ENCODE results near the gene UBE2D2.
"Not testable (repeated sequence)": the region's sequence is repeated elsewhere in the genome, so short reads cannot be mapped to it uniquely, and the experiment has no call there.

UBE2D2 gene

DNA sequence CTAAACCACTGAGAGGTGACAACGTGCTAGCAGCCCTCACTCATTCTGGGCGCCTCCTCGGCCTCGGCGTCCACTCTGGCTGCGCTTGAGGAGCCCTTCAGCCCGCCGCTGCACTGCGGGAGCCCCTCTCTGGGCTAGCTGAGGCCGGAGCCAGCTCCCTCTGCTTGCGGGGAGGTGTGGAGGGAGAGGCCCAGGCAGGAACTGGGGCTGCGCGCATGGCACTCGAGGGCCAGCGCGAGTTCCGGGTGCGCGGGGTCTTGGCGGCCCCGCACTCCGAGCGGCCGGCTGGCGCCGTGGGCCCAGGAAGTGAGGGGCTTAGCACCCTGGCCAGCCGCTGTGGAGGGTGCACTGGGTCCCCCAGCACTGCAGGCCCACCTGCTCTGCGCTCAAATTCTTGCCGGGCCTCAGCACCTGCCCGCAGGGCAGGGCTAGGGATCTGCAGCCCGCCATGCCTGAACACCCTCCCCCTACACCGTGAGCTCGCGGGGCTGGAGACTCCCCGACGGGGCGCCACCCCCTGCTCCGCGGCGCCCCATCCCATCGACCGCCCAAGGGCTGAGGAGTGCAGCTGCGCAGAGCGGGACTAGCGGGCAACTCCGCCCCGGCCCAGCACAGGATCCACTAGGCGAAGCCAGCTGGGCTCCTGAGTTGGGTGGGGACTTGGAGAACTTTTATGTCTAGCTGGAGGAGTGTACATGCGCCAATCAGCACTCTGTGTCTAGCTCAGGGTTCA is 11.8 kb upstream of the UBE2D2 start:
- no peak for DNase-seq (ENCODE audit: low spot score)

- DNase-seq (ENCODE audit: low spot score), result not testable (repeated sequence)
Measured at GRCh38 chr5:139550051-139550872, 10.9 kb upstream of the UBE2D2 start.

DNA sequence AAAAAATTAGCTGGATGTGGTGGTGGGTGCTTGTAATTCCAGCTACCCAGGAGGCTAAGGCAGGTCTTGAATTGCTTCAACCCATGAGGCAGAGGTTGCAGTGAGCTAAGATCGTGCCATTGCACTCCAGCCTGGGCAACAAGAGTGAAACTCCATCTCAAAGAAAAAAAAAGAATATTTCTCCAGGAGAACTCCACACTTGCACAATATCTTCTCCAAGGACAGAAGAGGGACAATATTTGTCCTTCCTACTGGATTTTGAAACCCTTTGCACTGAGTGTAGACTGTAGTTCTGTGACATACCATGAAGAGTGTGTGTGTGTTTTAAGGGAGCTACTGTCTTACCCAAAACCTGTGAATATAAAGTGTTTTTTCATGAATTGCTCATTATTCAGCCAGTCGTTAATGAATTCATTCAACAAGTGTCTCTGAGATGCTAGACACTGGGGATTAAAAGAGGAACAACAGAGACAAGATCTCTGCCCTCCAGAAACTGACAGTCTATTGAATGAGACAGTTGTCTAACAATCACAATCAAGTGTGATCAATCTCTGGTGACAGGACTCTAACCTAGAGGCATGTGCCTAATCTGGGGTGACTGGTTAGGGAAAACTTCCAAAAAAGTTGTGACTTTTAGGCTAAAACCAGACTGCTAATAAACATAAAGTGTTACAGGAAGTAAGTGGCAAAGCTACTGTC is 9.8 kb upstream of the UBE2D2 start:
- DNase-seq (ENCODE audit: low spot score), result no peak

DNA sequence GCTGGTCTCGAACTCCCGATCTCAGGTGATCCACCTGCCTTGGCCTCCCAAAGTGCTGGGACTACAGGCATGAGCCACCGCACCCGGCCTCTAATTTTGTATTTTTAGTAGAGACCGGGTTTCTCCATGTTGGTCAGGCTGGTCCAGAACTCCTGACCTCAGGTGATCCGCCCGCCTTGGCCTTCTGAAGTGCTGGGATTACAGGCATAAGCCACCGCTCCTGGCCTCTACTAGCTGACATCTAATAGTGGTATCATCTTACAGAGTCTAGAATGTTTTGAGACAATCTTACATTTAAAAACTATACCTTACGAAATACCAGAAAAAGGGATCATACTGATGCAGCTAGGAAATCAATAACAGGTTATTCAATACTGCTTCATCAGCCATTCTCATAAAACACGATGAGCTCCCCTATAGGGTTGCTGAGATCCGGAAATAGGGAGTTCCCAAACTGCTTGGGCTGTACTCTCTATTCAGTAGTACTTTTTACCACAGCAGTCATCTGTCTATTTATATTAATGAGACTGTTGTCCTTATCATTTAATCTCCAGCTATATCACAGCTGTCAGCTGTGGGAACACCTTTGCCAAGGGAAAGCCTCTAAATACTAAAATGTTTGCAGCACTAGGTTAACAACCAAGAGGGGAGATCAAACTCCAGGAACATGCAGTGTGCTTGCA is 8.1 kb upstream of the UBE2D2 start:
- DNase-seq (ENCODE audit: low spot score), result no peak

- no peak for DNase-seq (ENCODE audit: low spot score)
Measured at GRCh38 chr5:139554264-139554663, 6.9 kb upstream of the UBE2D2 start.

- DNase-seq (ENCODE audit: low spot score), result no peak
Measured at GRCh38 chr5:139557811-139558210, 3.3 kb upstream of the UBE2D2 start.

DNA sequence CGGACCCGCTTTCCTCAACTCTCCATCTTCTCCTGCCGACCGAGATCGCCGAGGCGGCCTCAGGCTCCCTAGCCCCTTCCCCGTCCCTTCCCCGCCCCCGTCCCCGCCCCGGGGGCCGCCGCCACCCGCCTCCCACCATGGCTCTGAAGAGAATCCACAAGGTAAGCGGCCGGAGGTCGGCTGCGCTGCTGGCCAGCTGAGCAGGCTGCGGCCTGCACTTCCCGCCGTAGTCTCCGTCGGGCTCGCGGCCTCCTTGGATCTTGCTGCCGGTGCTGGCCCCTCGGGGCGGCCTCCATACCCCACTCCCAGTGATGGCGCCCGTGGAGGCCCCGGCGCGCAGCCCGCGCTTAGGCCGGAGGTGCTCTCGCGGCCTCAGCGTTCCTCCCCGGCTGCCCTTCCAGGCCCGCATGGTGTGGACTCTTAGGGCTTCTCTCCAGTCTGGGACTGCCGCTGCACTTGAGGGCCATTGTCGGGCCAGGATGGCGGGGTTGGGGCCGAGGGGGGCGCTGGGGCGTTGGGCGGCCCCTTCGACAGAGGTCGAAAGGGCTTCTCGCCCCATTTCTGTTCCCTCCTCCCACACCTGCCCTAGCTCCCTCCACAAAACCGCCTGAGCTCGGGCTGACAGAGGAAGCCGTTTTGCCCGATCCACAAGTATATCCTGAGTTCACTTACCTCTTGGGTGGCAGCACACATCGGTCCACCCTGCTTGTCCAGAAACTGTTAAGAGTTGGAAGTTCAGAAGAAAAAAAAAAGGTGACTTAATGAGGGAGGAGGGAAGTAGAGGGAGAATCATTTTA is 714 bp downstream of the UBE2D2 start:
- peak; percentile 49 for DNase-seq (ENCODE audit: low spot score)

DNA sequence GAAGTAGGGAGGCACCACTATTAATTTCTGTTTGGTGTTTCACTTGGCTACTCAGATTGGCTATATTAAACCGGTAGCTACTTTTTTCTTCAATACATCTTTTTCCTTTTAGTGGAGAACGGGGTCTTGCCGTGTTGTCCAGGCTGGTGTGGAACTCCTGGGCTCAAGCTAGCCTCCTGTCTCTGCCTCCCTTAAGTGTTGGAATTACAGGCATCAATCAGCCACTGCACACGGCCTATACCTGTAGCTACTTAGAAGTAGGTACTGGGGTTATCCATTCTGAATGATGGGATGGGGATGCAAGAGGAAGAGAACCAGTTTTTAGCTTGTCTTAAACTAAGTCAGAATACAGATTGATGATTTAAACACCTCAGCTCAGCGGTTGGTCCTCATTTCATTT is 1.7 kb downstream of the UBE2D2 start:
- peak; percentile 59 for DNase-seq (ENCODE audit: low spot score)

DNA sequence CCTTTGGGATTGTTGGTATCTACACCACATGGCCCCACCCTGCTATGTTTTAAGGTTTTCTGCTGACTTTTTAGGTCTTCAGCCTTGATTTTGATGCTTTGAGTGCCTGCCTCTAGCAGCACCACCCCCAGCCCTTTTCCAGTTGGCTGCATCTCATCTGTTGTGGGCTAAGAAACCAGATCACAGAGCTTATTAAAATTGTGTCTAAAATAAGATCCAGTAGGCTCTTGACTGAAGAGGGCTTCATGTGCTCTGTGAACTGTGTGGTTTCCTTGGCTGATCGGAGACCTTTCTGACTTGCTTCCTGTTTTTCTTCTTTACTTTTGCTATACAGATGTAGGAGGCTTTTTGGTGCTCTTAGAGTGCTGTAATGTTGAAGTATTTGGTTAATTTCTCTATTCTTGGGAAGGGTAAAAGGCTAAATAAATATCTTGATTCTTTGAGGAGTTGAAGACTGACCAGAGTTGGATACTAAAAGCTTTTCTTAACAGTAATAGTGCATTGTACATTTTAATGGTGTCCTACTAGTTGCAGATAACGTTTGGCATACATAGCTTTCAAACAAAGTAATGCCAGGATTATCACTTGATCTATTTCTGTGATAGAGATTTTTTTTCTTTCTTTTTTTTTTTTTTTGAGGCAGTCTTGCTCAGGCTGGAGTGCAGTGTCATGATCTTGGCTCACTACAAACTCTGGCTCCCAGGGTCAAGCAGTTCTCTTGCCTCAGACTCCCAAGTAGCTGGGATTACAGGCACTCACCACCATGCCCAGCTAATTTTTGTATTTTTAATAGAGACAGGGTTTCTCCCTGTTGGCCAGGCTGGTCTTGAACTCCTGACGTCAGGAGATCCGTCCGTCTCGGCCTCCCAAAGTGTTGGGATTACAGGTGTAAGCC is 4.5 kb downstream of the UBE2D2 start:
- no peak for DNase-seq (ENCODE audit: low spot score)

- DNase-seq (ENCODE audit: low spot score), result no peak
Measured at GRCh38 chr5:139566611-139567010, 5.5 kb downstream of the UBE2D2 start.

- peak; percentile 26 for DNase-seq (ENCODE audit: low spot score)
Measured at GRCh38 chr5:139569270-139569955, 8.3 kb downstream of the UBE2D2 start.

GRCh38 chr5:139571543-139571942 is 10.4 kb downstream of the UBE2D2 start:
- DNase-seq (ENCODE audit: low spot score), result no peak

GRCh38 chr5:139571966-139572365 is 10.8 kb downstream of the UBE2D2 start:
- DNase-seq (ENCODE audit: low spot score), result no peak

GRCh38 chr5:139574641-139575312 is 13.6 kb downstream of the UBE2D2 start:
- DNase-seq (ENCODE audit: low spot score), result peak; percentile 32

- no peak for DNase-seq (ENCODE audit: low spot score)
Measured at GRCh38 chr5:139575313-139575646, 14.1 kb downstream of the UBE2D2 start.

DNA sequence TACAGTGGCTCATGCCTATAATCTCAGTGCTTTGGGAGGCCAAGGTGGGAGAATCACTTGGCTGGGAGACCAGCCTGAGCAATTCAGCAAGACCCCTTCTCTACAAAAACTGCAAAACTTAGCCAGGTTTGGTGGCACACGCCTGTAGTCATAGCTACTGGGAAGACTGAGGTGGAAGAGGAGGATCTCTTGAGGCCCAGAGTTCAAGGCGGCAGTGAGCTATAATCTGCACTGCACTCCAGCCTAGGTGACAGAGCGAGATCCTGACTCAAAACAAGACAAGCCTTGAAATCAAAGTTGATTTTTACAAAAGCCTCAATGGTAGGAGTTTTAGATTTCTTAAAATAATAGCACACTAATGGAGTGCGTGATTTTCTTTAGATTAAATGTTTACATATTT is 14.6 kb downstream of the UBE2D2 start:
- no peak for DNase-seq (ENCODE audit: low spot score)

GRCh38 chr5:139577689-139578290 is 16.7 kb downstream of the UBE2D2 start:
- no peak for DNase-seq (ENCODE audit: low spot score)

DNA sequence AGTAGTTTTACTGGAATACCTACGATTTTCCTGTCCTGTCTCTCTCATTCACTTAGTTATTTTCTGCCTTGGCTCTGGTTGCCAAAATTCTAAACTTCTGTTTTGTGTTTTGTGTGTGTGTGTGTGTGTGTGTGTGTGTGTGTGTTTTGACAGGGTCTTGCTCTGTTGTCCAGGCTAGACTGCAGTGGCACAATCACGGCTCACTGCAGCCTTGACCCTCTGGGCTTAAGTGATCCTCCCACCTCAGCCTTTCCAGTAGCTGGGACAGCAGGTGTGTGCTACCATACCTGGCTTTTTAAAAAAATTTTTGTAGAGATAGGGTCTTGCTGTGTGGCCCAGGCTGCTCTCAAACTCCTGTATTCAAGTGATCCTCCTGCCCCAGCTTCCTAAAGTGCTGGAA is 17.2 kb downstream of the UBE2D2 start:
- DNase-seq (ENCODE audit: low spot score), result no peak

DNA sequence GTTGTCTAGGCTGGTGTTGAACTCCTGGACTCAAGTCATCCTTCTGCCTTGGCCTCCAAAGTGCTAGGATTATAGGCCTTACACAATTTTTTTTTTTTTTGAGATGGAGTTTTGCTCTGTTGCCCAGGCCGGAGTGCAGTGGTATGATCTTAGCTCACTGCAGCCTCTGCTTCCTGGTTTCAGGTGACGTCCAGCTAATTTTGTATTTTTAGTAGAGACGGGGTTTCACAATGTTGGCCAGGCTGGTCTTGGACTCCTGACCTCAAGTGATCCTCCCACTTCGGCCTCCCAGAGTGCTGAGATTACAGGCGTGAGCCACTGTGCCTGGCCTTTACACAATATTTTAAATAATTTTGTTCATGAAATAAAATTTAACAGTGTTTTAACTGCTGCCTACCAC is 21.0 kb downstream of the UBE2D2 start:
- not testable (repeated sequence) for DNase-seq (ENCODE audit: low spot score)

Data from RKO (cell line).